Tongue (tissue), 2 donors: Measurements from ENCODE around the gene KRT83. TPM values are rescaled to one million over a fixed set of nuclear protein-coding genes. Genes with fewer than 3 reads are reported as not detected.

Experiments
- DNase-seq: peaks from one replicate; pipeline ENCODE4 v3.0.0-alpha.2; 2015
- total RNA-seq: library from RNA; depleted of rRNA; stranded (reverse); fragments of >200 nt; gene quantifications from one replicate; pipeline ENCODE4 v1.2.3, GENCODE V29; 2014

The KRT83 gene
- total RNA-seq, result not detected

GRCh38 chr12:52320784-52321400, at the start of gene KRT83:
KRT83 (minus strand) TSS chr12:52321398; CDS start chr12:52321335, 63 bp downstream.
- DNase-seq, result no peak

GRCh38 chr12:52369809-52370208, 48.6 kb upstream of the KRT83 start:
- DNase-seq, result no peak

- no peak for DNase-seq
These were observed 48.0 kb upstream of the KRT83 start for GRCh38 chr12:52369211-52369610.

- DNase-seq, result no peak
These were observed 47.3 kb upstream of the KRT83 start for GRCh38 chr12:52368508-52368907.

GRCh38 chr12:52367876-52368275, 46.7 kb upstream of the KRT83 start:
- no peak for DNase-seq

- no peak for DNase-seq
These were observed 45.7 kb upstream of the KRT83 start, which contains the start of gene KRT85 for GRCh38 chr12:52366738-52367485. KRT85 (minus strand) TSS chr12:52367481; CDS start chr12:52367405, 76 bp downstream.

GRCh38 chr12:52364901-52365489, 43.8 kb upstream of the KRT83 start:
- no peak for DNase-seq

- DNase-seq, result no peak
These were observed 42.9 kb upstream of the KRT83 start for GRCh38 chr12:52364061-52364460.

GRCh38 chr12:52363111-52363679, 42.0 kb upstream of the KRT83 start:
- no peak for DNase-seq

- no peak for DNase-seq
These were observed 41.0 kb upstream of the KRT83 start for GRCh38 chr12:52362118-52362726.

GRCh38 chr12:52361553-52361952, 40.4 kb upstream of the KRT83 start:
- no peak for DNase-seq

- peak; percentile 78 for DNase-seq
These were observed 39.6 kb upstream of the KRT83 start for GRCh38 chr12:52360663-52361271.

- DNase-seq, result no peak
These were observed 39.0 kb upstream of the KRT83 start for GRCh38 chr12:52360106-52360662.

GRCh38 chr12:52359621-52360061, 38.4 kb upstream of the KRT83 start:
- no peak for DNase-seq

GRCh38 chr12:52358575-52359350, 37.6 kb upstream of the KRT83 start:
- DNase-seq, result no peak

GRCh38 chr12:52356762-52357580, 35.8 kb upstream of the KRT83 start:
- DNase-seq, result no peak

GRCh38 chr12:52356031-52356761, 35.0 kb upstream of the KRT83 start:
- DNase-seq, result no peak

GRCh38 chr12:52355176-52355575, 34.0 kb upstream of the KRT83 start:
- DNase-seq, result no peak

GRCh38 chr12:52354200-52354599, 33.0 kb upstream of the KRT83 start:
- peak; percentile 84 for DNase-seq
